ENCODE data around the gene FCN2. TPM values are rescaled to one million over a fixed set of nuclear protein-coding genes. Genes with fewer than 3 reads are reported as not detected.

Gene FCN2
- polyA plus RNA-seq, 1 donor (not counting 4 experiments of a cell fraction or from before 2014, with no cell fraction given), result not detected

DNA sequence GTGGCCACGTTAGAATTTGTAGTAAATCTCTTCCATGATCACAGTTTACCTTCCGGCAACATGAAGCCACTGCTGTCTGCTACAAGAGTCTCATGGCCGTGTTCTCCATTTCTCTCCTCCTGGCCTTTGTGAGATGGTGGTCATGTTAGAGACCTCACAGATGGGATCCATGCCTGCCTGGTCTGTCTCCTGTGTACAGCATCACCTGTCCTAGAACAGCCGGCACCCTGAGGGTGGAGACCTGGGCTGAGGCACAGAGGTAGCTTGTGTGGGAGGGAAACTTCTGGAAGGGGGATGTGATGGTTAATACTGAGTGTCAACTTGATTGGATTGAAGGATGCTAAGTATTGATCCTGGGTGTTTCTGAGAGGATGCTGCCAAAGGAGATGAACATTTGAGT lies 3.1 kb upstream of the FCN2 start:
- DNase-seq (ENCODE audit: low read depth, low spot score), result no peak
- no peak overlapping the region for H3K27ac ChIP-seq (ENCODE audit: control insufficient read depth, insufficient read depth, low read length)
- TF ChIP-seq EZH2 (IDR thresholded peaks at IDR 0.05; ENCODE audit: low read length), result no peak
- TF ChIP-seq, protein P1, sequence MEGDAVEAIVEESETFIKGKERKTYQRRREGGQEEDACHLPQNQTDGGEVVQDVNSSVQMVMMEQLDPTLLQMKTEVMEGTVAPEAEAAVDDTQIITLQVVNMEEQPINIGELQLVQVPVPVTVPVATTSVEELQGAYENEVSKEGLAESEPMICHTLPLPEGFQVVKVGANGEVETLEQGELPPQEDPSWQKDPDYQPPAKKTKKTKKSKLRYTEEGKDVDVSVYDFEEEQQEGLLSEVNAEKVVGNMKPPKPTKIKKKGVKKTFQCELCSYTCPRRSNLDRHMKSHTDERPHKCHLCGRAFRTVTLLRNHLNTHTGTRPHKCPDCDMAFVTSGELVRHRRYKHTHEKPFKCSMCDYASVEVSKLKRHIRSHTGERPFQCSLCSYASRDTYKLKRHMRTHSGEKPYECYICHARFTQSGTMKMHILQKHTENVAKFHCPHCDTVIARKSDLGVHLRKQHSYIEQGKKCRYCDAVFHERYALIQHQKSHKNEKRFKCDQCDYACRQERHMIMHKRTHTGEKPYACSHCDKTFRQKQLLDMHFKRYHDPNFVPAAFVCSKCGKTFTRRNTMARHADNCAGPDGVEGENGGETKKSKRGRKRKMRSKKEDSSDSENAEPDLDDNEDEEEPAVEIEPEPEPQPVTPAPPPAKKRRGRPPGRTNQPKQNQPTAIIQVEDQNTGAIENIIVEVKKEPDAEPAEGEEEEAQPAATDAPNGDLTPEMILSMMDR (optimal IDR thresholded peaks at IDR 0.05 in 1 of 3, IDR thresholded peaks at IDR 0.05 in 1 of 3, conservative IDR thresholded peaks at IDR 0.05 in 1 of 3; ENCODE audit: extremely low read depth in 1 of 3, insufficient read depth in 2 of 3, low read length in 3 of 3), result no peak
- no peaks in the 10 kb centered on the region for H3K9me1 ChIP-seq (ENCODE audit: control insufficient read depth, extremely low read depth, insufficient read depth, low read length)
- H3K27me3 ChIP-seq (ENCODE audit: control insufficient read depth, extremely low read depth, insufficient read depth, low read length), result peaks cover 9% of the 10 kb centered on the region
- H3K4me1 ChIP-seq (ENCODE audit: control insufficient read depth, extremely low read depth, insufficient read depth, low read length), result no peaks in the 10 kb centered on the region
- no peak overlapping the region for H3K9ac ChIP-seq (ENCODE audit: control insufficient read depth, extremely low read depth, insufficient read depth, low read length)
- no peaks in the 10 kb centered on the region for H4K20me1 ChIP-seq (ENCODE audit: control insufficient read depth, extremely low read depth, insufficient read depth, low read length)
- no peaks in the 10 kb centered on the region for H3K36me3 ChIP-seq (ENCODE audit: control insufficient read depth in 2 of 2, extremely low read depth in 1 of 2, insufficient read depth in 2 of 2, low read length in 2 of 2)
- no peaks in the 10 kb centered on the region for H3K79me2 ChIP-seq (ENCODE audit: control insufficient read depth, insufficient read depth, low read length)
- H3K4me2 ChIP-seq (ENCODE audit: control insufficient read depth, extremely low read depth, insufficient read depth, low read depth, low read length), result no peak overlapping the region
- dilution Hi-C loops (cut with MboI; ENCODE audit: extremely low pct_ligation_motif_present, low sequenced_read_pairs), result no loop called here
- no peak overlapping the region for H2AFZ ChIP-seq (ENCODE audit: control insufficient read depth, low read length)
- H3K9me3 ChIP-seq (ENCODE audit: control insufficient read depth, low read depth, low read length), result no peaks in the 10 kb centered on the region
- H3K4me3 ChIP-seq (ENCODE audit: control insufficient read depth in 2 of 3, extremely low read depth in 1 of 3, insufficient read depth in 2 of 3, low read depth in 1 of 3, low read length in 3 of 3), result no peak overlapping the region
- FAIRE-seq, result no peak

DNA sequence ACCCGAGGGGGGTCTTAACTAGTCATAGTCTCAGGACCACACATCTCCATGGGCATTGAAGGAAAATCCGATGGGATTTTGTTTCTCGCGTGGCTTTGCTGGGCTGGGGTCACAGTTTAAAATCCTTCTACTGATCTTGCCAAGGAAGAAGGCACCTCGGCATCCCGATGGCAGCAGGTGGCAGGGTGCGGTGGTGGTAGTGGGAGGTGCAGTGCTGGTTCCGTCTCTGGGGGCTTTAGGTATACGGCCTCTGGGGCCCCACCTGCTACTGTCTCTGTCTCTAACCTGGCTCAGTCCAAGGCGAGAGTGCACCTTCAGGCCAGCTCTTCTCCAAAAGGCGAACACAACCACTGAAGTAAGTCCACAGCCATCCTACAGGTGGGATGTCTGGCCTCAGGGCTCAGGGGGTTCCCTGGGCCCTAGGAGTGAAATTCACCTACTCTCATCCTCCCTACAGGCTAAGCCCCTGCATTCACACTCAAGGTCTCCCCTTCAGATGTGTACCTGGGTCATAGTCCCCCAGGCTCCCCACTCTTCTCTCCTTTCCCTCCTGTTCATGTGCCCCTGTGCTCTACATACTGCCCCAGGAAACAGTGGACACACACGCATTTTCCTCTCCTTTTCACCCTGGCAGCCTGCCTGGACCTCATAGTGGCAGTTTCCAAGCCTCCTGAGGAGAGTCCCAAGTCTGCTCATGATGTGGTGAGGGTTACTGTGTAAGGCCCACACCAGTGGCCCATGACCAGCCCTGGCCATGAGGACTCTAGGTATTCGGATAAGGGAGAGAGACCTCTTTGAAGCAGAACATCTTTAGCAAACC lies 736 bp upstream of the FCN2 start:
- H3K4me2 ChIP-seq (ENCODE audit: control insufficient read depth, extremely low read depth, insufficient read depth, low read depth, low read length), result no peak overlapping the region
- H3K4me1 ChIP-seq (ENCODE audit: control insufficient read depth, extremely low read depth, insufficient read depth, low read length), result no peaks in the 10 kb centered on the region
- H3K27ac ChIP-seq (ENCODE audit: control insufficient read depth, insufficient read depth, low read length), result no peak overlapping the region
- H3K4me3 ChIP-seq (ENCODE audit: control insufficient read depth in 2 of 3, extremely low read depth in 1 of 3, insufficient read depth in 2 of 3, low read depth in 1 of 3, low read length in 3 of 3), result no peak overlapping the region
- FAIRE-seq (no peak), DNase-seq (ENCODE audit: low read depth, low spot score) (no peak)
- no peak overlapping the region for H2AFZ ChIP-seq (ENCODE audit: control insufficient read depth, low read length)
- H3K9ac ChIP-seq (ENCODE audit: control insufficient read depth, extremely low read depth, insufficient read depth, low read length), result no peak overlapping the region
- H3K79me2 ChIP-seq (ENCODE audit: control insufficient read depth, insufficient read depth, low read length), result no peaks in the 10 kb centered on the region
- peaks cover 9% of the 10 kb centered on the region for H3K27me3 ChIP-seq (ENCODE audit: control insufficient read depth, extremely low read depth, insufficient read depth, low read length)
- dilution Hi-C loops (cut with MboI; ENCODE audit: extremely low pct_ligation_motif_present, low sequenced_read_pairs), result no loop called here
- no peaks in the 10 kb centered on the region for H4K20me1 ChIP-seq (ENCODE audit: control insufficient read depth, extremely low read depth, insufficient read depth, low read length)
- TF ChIP-seq, protein P1 (optimal IDR thresholded peaks at IDR 0.05 in 1 of 3, IDR thresholded peaks at IDR 0.05 in 1 of 3, conservative IDR thresholded peaks at IDR 0.05 in 1 of 3; ENCODE audit: extremely low read depth in 1 of 3, insufficient read depth in 2 of 3, low read length in 3 of 3), result no peak
- no peak for TF ChIP-seq EZH2 (IDR thresholded peaks at IDR 0.05; ENCODE audit: low read length)
- no peaks in the 10 kb centered on the region for H3K36me3 ChIP-seq (ENCODE audit: control insufficient read depth in 2 of 2, extremely low read depth in 1 of 2, insufficient read depth in 2 of 2, low read length in 2 of 2)
- no peaks in the 10 kb centered on the region for H3K9me1 ChIP-seq (ENCODE audit: control insufficient read depth, extremely low read depth, insufficient read depth, low read length)
- no peaks in the 10 kb centered on the region for H3K9me3 ChIP-seq (ENCODE audit: control insufficient read depth, low read depth, low read length)

Data from keratinocyte (primary cell).